ENCODE data around the gene ZSCAN12. TPM values are rescaled to one million over a fixed set of nuclear protein-coding genes. Genes with fewer than 3 reads are reported as not detected.

Gene ZSCAN12
- total and polyA plus RNA-seq, 2 of the 13 experiments (the other 11 are each of a cell fraction or from before 2014, with no cell fraction given): 2.8 to 8.9 TPM

GRCh38 chr6:28377879-28378278 lies 21.7 kb downstream of the ZSCAN12 start:
- Histone ChIP-seq H4K20me1 (ENCODE audit: insufficient read depth, low read length) (no peaks in the 10 kb centered on the region), H3K9ac (ENCODE audit: insufficient read depth, low read depth, low read length) (no peak overlapping the region), H3K4me1 (ENCODE audit: insufficient read depth, low read length) (peaks cover 28% of the 10 kb centered on the region), H3K4me3 (replicated peaks in 1 of 3; ENCODE audit: insufficient read depth in 1 of 3, low read depth in 2 of 3, low read length in 3 of 3) (no peak overlapping the region), H3K36me3 (replicated peaks in 1 of 2; ENCODE audit: control insufficient read depth in 1 of 2, insufficient read depth in 2 of 2, low read length in 2 of 2) (peaks cover 0 to 28% of the 10 kb centered on the region in 2 experiments), H3K27ac (ENCODE audit: extremely low read length, insufficient read depth, low read length) (no peak overlapping the region), H2AFZ (ENCODE audit: low read length) (no peak overlapping the region), H3K79me2 (ENCODE audit: insufficient read depth, low read length) (no peaks in the 10 kb centered on the region), H3K9me3 (ENCODE audit: low read length) (no peaks in the 10 kb centered on the region), H3K4me2 (ENCODE audit: low read depth, low read length) (no peak overlapping the region), H3K27me3 (ENCODE audit: control insufficient read depth in 1 of 2, insufficient read depth in 2 of 2, low read length in 2 of 2) (no peaks in the 10 kb centered on the region)
- DNase-seq (ENCODE audit: low spot score) (no peak), FAIRE-seq (no peak), ATAC-seq (no peak)
- ChIA-PET POLR2A (no interaction called here), CTCF (ENCODE audit: low intra/inter-chr PET ratio, low total read pairs) (no interaction called here)
- TF ChIP-seq JDP2 (CRISPR knock-in tag; IDR thresholded peaks at IDR 0.05; ENCODE audit: borderline replicate concordance) (no peak), PHF8 (CRISPR knock-in tag; IDR thresholded peaks at IDR 0.05) (no peak), HCFC1 (IDR thresholded peaks at IDR 0.05; ENCODE audit: low read depth, low read length) (no peak), ETV5 (CRISPR knock-in tag; IDR thresholded peaks at IDR 0.05; ENCODE audit: borderline replicate concordance) (no peak), ZNF142 (CRISPR knock-in tag; IDR thresholded peaks at IDR 0.05) (no peak), KDM4B (CRISPR knock-in tag; IDR thresholded peaks at IDR 0.05) (no peak), CHCHD3 (CRISPR knock-in tag; IDR thresholded peaks at IDR 0.05) (no peak), NFIC (IDR thresholded peaks at IDR 0.05; ENCODE audit: low read length) (no peak), NFYC (CRISPR knock-in tag; IDR thresholded peaks at IDR 0.05) (no peak), ZNF260 (CRISPR knock-in tag; IDR thresholded peaks at IDR 0.05; ENCODE audit: borderline replicate concordance, low read depth) (no peak), ZNF563 (CRISPR knock-in tag; IDR thresholded peaks at IDR 0.05) (no peak)
- TF ChIP-seq, protein P1, sequence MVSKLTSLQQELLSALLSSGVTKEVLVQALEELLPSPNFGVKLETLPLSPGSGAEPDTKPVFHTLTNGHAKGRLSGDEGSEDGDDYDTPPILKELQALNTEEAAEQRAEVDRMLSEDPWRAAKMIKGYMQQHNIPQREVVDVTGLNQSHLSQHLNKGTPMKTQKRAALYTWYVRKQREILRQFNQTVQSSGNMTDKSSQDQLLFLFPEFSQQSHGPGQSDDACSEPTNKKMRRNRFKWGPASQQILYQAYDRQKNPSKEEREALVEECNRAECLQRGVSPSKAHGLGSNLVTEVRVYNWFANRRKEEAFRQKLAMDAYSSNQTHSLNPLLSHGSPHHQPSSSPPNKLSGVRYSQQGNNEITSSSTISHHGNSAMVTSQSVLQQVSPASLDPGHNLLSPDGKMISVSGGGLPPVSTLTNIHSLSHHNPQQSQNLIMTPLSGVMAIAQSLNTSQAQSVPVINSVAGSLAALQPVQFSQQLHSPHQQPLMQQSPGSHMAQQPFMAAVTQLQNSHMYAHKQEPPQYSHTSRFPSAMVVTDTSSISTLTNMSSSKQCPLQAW (CRISPR knock-in tag; IDR thresholded peaks at IDR 0.05): no peak
- TF ChIP-seq, protein P2, sequence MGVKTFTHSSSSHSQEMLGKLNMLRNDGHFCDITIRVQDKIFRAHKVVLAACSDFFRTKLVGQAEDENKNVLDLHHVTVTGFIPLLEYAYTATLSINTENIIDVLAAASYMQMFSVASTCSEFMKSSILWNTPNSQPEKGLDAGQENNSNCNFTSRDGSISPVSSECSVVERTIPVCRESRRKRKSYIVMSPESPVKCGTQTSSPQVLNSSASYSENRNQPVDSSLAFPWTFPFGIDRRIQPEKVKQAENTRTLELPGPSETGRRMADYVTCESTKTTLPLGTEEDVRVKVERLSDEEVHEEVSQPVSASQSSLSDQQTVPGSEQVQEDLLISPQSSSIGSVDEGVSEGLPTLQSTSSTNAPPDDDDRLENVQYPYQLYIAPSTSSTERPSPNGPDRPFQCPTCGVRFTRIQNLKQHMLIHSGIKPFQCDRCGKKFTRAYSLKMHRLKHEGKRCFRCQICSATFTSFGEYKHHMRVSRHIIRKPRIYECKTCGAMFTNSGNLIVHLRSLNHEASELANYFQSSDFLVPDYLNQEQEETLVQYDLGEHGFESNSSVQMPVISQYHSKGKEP (CRISPR knock-in tag; IDR thresholded peaks at IDR 0.05): no peak
- no TSS peak for BruUV-seq (replicated peaks)
- intact Hi-C loops (cut with micrococcal nuclease; ENCODE audit: unreplicated experiment): no loop called here
- WGBS (ENCODE audit: low lambda C conversion rate): 100% methylated on average over 1 of the region's 1 CpG
- in situ Hi-C loops (cut with HindIII; ENCODE audit: extremely low pct_ligation_motif_present, low pct_unique_long_range_greater_than_20kb): no loop called here

Data from HepG2 (cell line).